ENCODE measurements around the gene BHLHE40. TPM values are rescaled to one million over a fixed set of nuclear protein-coding genes. Genes with fewer than 3 reads are reported as not detected.

The BHLHE40 gene
- polyA plus RNA-seq, 1 experiment = 7.6 TPM

DNA sequence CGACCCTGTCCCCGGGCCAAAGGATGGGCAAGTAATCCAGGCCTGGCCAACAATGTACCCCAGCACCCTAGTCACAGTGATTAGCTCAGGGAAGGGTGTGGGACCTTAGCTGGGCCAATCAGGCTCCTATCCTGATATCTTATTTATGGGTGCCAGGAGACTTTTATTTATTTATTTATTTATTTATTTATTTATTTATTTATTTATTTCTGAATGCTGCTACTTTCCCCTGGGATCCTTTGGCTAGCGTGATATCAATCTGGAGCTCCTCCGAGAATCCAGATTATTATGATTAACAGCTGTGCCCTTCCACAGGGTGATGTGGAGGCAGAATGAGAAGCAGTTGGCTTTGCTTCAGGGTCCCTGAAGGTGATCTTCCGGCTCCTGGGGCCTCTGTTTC, 32.2 kb upstream of the BHLHE40 start:
- CTCF ChIA-PET = no interaction called here
- POLR2A ChIA-PET = no interaction called here
- Histone ChIP-seq H3K27ac (ENCODE audit: low read depth, low read length) (no peak overlapping the region), H3K27me3 (ENCODE audit: control insufficient read depth, insufficient read depth, low read length) (no peaks in the 10 kb centered on the region), H3K4me3 (ENCODE audit: low read depth, low read length) (no peak overlapping the region), H3K9me3 (ENCODE audit: control insufficient read depth, insufficient read depth, low read length) (no peaks in the 10 kb centered on the region)
- DNase-seq (ENCODE audit: low read depth, low spot score) = no peak
- TF ChIP-seq, protein P1, sequence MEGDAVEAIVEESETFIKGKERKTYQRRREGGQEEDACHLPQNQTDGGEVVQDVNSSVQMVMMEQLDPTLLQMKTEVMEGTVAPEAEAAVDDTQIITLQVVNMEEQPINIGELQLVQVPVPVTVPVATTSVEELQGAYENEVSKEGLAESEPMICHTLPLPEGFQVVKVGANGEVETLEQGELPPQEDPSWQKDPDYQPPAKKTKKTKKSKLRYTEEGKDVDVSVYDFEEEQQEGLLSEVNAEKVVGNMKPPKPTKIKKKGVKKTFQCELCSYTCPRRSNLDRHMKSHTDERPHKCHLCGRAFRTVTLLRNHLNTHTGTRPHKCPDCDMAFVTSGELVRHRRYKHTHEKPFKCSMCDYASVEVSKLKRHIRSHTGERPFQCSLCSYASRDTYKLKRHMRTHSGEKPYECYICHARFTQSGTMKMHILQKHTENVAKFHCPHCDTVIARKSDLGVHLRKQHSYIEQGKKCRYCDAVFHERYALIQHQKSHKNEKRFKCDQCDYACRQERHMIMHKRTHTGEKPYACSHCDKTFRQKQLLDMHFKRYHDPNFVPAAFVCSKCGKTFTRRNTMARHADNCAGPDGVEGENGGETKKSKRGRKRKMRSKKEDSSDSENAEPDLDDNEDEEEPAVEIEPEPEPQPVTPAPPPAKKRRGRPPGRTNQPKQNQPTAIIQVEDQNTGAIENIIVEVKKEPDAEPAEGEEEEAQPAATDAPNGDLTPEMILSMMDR (IDR thresholded peaks at IDR 0.05; ENCODE audit: low read depth, low read length) = no peak

DNA sequence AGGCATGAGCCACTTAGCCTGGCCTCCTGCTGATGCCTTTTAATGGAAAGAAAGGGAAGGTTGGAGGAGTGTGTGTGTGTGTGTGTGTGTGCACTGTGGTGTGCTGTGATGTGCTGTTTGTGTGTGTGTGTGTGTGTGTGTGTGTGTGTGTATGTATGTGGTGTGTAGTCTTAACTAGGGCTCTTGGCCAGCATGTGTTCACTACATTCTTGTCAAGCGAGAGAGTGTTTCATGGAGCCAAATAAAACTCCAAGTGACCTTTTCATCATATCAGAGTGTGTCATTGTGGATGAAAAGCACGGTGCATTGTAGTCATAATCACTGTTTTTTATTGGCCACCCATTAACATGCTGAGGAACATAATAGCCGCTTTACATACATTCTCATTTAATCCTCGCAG, 30.8 kb upstream of the BHLHE40 start:
- DNase-seq (ENCODE audit: low read depth, low spot score) = no peak
- ChIA-PET CTCF (interaction anchor here (1.4 kb wide), 1 partner anchor 28 kb away, joined by 4 read pairs; no protein-coding TSS in a partner anchor), POLR2A (no interaction called here)

DNA sequence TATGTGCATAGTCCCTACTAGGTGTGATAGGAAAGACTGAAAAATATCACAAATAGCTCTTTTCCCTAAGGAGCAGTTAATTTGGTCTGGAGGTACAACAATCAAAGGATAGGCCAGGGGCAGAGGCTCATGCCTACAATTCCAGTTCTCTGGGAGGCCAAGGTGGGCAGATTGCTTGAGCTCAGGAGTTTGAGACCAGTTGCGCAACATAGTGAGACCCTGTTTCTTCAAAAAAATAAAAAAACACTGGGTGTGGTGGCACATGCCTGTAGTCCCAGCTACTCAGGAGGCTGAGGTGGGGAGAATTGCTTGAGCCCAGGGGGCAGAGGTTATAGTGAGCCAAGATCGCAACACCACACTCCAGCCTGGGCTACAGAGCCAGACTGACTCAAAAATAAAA, 30.2 kb upstream of the BHLHE40 start:
- TF ChIP-seq, protein P1 (IDR thresholded peaks at IDR 0.05; ENCODE audit: low read depth, low read length) = no peak
- Histone ChIP-seq H3K9me3 (ENCODE audit: control insufficient read depth, insufficient read depth, low read length) (no peaks in the 10 kb centered on the region), H3K27me3 (ENCODE audit: control insufficient read depth, insufficient read depth, low read length) (peaks cover 3% of the 10 kb centered on the region), H3K27ac (ENCODE audit: low read depth, low read length) (no peak overlapping the region), H3K4me3 (ENCODE audit: low read depth, low read length) (no peak overlapping the region)
- no peak for DNase-seq (ENCODE audit: low read depth, low spot score)
- POLR2A ChIA-PET = no interaction called here
- CTCF ChIA-PET = interaction anchor here (1.4 kb wide), 1 partner anchor 27 kb away, joined by 4 read pairs; no protein-coding TSS in a partner anchor

More for the DNA sequence above, 30.8 kb upstream of the BHLHE40 start:
- H3K4me3 ChIP-seq (ENCODE audit: low read depth, low read length) = no peak overlapping the region
- H3K9me3 ChIP-seq (ENCODE audit: control insufficient read depth, insufficient read depth, low read length) = no peaks in the 10 kb centered on the region
- H3K27ac ChIP-seq (ENCODE audit: low read depth, low read length) = no peak overlapping the region
- TF ChIP-seq, protein P1 (IDR thresholded peaks at IDR 0.05; ENCODE audit: low read depth, low read length) = no peak
- peaks cover 1% of the 10 kb centered on the region for H3K27me3 ChIP-seq (ENCODE audit: control insufficient read depth, insufficient read depth, low read length)

DNA sequence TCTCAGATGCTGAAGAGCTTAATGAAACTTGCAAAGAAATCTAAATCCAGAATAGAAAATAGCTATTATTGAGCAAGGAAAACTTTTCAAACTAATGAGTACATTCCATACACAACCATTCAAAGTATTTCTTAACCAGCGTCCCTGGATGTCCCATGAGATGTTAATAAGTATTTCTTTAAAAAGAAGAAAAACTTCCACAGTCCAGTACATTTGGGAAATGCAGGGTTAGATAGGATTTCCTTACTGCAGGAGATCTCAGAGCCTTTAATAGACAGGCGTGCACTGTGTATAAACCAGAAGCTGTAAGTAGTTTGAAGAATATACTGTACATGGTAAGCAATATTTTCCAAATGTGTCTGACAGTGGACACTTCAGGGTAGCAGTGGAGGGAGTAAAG, 29.6 kb upstream of the BHLHE40 start:
- DNase-seq (ENCODE audit: low read depth, low spot score) = no peak
- H3K27ac ChIP-seq (ENCODE audit: low read depth, low read length) = no peak overlapping the region
- ChIA-PET CTCF (interaction anchor here (1.4 kb wide), 1 partner anchor 27 kb away, joined by 4 read pairs; no protein-coding TSS in a partner anchor), POLR2A (no interaction called here)
- TF ChIP-seq, protein P1 (IDR thresholded peaks at IDR 0.05; ENCODE audit: low read depth, low read length) = no peak
- H3K4me3 ChIP-seq (ENCODE audit: low read depth, low read length) = no peak overlapping the region
- H3K27me3 ChIP-seq (ENCODE audit: control insufficient read depth, insufficient read depth, low read length) = peaks cover 3% of the 10 kb centered on the region
- H3K9me3 ChIP-seq (ENCODE audit: control insufficient read depth, insufficient read depth, low read length) = no peaks in the 10 kb centered on the region

DNA sequence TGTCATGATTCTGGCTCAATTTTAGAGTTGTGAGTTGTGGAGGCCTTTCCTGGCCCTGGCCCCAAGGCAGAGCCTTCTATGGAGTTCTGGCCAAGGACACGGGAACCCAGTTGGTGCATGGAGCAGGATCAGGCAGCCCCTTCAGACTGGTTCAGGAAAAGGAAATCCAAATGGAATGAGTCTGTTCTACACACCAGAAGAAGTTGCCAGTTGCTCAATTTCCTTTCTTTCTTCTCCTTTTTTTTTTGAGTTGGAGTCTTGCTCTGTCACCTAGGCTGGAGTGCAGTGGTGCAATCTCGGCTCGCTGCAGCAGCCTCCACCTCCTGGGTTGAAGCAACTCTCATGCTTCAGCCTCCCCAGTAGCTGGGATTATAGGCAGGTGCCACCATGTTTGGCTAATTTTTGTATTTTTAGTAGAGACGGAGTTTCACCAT, 28.9 kb upstream of the BHLHE40 start:
- POLR2A ChIA-PET = no interaction called here
- TF ChIP-seq, protein P1 (IDR thresholded peaks at IDR 0.05; ENCODE audit: low read depth, low read length) = no peak
- Histone ChIP-seq H3K27ac (ENCODE audit: low read depth, low read length) (no peak overlapping the region), H3K4me3 (ENCODE audit: low read depth, low read length) (no peak overlapping the region), H3K9me3 (ENCODE audit: control insufficient read depth, insufficient read depth, low read length) (no peaks in the 10 kb centered on the region), H3K27me3 (ENCODE audit: control insufficient read depth, insufficient read depth, low read length) (peaks cover 3% of the 10 kb centered on the region)
- CTCF ChIA-PET = no interaction called here
- DNase-seq (ENCODE audit: low read depth, low spot score) = no peak
